ENCODE measurements around the gene PCGF3. TPM values are rescaled to one million over a fixed set of nuclear protein-coding genes. Genes with fewer than 3 reads are reported as not detected.
A peak's percentile ranks its signal among the peaks of the same experiment; 100 is the strongest.
"Not testable (repeated sequence)": the region's sequence is repeated elsewhere in the genome, so short reads cannot be mapped to it uniquely, and the experiment has no call there.

The PCGF3 gene
- polyA plus RNA-seq, 1 donor, result 50.5 TPM

DNA sequence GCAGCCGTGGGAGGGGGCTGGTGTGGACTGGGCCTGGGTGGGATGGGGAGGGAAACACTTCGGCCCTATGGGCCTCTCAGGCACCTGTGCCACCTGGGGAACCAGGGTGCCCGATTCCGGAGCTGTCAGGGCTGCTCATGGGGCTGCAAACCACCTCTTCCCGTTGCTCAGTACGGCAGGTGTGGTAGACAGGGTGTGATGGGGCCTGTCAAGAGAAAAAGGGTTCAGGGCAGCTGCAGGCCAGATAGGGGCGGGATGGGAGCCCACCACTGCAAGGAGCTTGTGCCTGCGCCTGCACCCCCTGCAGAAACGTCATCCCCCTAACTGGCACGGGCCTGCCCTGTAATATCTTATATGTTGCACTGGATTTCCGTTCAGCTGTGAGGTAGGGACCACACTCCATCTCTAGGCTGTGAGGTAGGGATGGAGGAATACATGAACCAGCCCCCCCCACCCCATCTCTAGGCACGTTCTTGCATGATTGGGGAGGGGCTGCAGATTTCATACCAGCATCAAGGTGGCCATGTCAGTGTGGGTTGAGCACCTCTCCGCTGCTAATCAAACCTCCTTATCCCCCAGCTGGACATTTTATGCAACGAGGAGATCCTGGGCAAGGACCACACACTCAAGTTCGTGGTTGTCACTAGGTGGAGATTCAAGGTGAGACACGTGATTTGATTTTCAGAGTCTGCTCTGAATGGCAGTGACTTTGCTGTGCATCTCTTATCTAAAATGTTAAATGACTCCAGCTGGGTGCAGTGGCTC lies 59.0 kb downstream of the PCGF3 start:
- DNase-seq, result no peak

DNA sequence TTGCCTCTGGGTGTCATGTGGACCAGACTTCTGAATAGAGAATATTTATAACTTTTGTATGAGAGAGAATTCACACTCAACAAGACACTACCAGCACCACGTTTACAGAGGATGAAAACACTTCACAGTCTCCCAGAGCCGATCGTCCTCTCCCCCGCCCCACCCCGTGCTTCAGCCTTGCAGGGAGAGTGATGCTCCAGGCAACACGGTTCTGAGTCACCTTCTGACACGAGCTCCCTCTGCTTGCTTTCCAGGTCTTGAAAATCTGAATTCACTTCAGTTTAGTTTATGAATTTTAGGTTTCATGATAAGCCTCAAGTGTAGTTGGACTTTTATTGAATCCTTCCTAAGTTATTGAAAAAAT lies 60.5 kb downstream of the PCGF3 start:
- DNase-seq, result no peak

DNA sequence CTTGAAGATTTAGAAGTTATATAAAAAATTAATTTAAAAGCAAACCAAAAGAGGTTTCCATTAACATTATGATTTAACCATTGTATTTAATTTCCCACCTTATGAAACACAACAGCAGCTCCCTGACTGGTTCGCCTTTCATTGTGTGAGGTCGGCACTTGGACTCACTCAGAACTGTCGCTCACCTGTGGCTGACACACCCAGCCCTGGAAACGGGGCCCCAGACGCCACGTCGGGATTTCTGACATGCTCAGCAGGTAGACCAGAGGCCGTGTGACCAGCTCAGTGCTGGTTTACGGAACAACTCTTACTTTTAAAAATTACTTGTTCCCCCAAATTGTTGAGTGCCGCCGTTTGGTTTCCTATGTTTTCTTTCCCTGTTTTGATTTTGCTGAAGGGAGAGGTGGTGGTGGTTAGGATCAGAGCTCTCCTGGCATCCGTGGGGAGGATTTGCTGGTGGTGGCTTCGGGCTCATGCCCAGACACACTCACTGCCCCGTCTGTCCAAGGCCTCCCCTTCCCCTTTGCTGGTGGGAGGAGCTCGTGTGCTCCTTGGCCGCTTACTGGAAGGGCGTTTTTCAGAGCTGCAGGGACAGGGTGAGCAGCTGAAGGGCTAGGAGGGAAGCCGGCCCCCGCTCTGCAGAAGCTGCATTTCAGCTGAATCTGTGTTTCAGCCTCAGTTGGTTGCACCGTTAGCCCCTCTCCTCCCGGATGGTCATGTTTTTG lies 61.1 kb downstream of the PCGF3 start:
- DNase-seq, result no peak

DNA sequence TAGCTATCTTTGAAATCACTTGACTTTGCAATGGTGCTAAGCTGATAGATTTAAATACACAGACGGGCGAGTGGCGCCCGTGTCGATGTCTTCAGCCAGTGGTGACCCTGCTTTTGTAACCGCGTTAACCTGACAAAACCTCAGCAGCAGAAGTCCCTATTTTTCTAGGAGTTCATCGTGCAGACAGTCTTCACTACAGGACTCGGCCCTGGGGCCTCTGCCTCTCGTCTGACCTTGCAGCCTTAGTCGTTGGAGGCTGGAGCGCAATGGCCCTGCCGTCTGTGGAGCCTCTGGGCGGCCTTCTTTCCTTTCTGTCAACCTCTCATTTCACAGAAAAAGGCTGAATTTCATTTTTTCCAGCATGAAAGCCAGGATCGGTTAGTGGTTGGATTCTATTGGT lies 62.4 kb downstream of the PCGF3 start:
- no peak for DNase-seq

DNA sequence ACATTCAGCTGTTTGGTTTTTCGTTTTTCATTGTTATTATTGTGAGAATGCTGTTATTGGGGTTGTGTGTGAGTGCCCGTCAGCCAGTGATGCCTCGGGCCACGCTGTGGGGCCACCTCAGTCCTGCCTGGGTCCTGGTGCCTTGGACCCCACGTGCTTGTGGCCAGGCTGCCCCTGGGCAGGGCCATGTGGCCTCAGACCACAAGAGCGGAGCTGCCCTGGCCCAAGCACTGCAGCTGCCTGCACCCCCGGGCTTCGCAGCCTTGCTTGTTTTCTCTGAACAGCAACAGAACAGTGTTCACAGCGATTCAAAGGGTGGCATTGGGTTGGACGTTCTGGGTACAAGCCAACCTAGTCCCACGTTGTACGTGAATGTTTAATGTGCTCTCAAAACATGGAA lies 63.4 kb downstream of the PCGF3 start:
- DNase-seq, result no peak

DNA sequence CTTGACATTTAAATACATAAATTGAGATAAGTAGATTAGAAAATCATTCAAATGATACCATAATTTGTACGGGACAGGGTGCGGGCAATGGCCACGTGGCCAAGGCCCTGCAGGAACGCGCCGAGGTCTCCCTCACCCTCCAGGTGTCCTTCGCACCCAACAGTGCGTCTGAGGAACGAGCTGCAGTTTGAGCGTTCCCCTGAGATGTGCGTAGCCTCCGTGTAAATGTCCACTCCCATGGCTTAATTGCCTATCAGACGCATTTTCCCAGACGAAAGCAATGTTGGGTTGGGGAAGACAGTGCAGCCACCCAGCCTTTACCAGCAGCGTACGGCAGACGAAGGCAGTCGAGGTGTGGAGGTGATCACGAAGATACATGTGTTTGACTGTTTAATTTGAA lies 63.9 kb downstream of the PCGF3 start:
- DNase-seq, result no peak

DNA sequence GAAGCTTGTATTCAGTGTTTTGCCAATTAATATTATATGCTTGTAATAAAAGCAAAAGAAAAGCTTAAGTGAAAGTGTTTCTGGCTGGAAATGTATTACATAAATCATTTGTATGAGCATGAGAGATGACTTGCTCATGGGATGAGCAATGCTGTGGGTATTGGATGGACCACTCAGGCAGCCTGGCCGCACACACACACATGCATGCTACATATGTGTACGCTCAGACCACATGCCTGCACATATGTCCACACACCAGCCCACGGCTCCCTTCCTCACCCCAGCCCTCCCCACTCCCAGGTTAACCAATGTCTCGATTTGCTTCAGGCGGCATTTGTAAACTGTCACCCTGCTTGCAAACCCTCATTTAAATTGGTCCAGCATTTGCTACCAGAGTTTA lies 64.4 kb downstream of the PCGF3 start:
- DNase-seq, result no peak

DNA sequence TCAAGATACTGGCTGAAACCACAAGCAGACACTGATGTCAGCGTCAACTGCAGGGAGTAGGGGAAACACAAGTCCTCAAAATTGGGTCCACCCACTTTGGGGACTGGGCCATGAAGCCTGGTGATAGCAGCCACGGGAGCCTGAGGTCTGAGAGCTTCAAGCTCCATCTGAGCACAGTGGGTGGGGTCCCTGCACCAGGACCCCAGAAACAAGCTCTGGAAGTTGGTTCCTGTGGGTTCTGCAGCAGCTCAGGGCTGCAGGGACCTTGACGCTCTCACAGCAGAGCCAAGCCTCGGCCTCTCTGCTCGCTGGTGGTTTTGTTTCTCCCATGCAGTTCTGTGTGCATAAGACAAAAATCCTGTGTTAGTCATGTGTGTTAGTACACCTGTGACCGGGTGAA lies 65.8 kb downstream of the PCGF3 start:
- DNase-seq, result no peak

DNA sequence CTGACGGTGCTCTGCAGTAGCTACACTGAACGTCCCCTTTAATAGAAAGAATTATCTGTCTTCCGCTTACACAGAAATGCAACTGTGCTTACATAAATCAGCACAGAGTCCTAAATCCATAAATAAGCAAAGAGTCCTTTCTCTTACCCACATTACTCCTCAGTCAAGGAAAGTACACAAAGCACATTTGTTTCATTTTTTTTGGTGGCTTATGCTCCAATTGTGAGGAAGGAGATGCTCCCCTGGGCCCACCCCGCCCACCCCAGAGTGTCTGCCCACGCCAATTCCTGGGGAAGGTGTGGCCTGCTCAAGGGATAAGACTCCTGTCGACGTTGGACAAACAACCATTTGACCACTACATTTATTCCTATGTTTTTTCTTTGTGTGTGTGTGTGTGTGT lies 66.5 kb downstream of the PCGF3 start:
- no peak for DNase-seq

DNA sequence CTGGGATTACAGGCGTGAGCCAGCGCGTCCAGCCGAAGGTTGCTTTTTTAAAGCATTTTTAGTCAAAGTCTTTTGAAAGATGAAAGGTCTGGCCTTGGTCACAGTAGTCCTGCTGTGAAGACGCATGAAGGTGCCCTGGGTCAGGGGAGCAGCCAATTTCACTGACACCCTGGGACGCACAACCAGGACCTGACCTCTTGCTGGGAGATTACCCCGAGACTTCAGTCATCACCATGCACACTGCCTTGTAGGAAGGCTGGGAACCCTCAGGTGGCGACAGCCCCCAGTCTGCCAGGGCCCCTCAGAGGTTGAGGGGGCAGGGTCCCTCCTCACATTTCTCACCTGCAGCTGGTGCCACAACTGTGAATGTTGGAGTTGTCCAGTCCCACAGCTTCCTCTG lies 67.1 kb downstream of the PCGF3 start:
- no peak for DNase-seq

DNA sequence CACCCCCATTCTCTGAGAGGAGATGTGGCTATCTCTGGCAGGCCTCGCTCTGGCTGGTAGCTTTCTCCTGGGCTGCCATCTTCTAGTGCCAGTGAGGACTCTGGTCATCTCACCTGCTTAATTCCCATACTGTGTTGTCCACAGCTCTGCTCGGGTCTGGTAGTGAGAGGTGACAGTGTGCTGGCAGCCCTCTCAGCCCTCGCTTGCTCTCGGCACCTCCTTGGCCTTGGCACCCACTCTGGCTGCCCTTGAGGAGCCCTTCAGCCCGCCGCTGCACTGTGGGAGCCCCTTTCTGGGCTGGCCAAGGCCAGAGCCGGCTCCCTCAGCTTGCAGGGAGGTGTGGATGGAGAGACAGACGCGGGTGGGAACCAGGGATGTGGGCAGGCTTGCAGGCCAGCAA lies 67.6 kb downstream of the PCGF3 start:
- DNase-seq, result no peak

DNA sequence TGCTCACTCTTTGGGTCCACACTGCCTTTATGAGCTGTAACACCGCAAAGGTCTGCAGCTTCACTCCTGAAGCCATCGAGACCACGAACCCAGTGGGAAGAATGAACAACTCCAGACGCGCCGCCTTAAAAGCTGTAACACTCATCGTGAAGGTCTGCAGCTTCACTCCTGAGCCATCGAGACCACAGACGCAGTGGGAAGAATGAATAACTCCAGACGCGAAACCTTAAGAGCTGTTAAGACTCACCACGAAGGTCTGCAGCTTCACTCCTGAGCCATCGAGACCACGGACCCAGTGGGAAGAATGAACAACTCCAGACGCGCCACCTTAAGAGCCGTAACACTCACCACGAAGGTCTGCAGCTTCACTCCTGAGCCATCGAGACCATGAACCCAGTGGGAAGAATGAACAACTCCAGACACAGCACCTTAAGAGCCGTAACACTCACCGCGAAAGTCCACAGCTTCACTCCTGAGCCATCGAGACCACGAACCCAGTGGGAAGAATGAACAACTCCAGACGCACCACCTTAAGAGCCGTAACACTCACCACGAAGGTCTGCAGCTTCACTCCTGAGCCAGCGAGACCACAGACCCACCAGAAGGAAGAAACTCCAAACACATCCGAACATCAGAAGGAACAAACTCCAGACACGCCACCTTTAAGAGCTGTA lies 68.9 kb downstream of the PCGF3 start:
- not testable (repeated sequence) for DNase-seq

DNA sequence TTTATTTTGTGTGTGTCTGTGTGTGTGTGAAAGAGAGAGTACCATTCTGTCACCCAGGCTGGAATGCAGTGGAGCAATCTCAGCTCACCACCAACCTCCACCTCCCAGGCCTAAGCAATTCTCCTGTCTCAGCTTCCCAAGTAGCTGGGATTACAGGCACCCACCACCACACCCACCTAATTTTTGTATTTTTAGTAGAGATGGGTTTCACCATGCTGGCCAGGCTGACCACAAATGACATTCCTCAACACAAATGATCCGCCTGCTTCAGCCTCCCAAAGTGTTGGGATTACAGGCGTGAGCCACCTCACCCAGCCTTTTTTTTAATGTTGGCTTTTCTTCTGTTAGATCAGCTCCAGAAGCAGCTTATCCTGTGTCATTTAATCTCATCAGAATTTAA lies 69.9 kb downstream of the PCGF3 start:
- DNase-seq, result not testable (repeated sequence)

DNA sequence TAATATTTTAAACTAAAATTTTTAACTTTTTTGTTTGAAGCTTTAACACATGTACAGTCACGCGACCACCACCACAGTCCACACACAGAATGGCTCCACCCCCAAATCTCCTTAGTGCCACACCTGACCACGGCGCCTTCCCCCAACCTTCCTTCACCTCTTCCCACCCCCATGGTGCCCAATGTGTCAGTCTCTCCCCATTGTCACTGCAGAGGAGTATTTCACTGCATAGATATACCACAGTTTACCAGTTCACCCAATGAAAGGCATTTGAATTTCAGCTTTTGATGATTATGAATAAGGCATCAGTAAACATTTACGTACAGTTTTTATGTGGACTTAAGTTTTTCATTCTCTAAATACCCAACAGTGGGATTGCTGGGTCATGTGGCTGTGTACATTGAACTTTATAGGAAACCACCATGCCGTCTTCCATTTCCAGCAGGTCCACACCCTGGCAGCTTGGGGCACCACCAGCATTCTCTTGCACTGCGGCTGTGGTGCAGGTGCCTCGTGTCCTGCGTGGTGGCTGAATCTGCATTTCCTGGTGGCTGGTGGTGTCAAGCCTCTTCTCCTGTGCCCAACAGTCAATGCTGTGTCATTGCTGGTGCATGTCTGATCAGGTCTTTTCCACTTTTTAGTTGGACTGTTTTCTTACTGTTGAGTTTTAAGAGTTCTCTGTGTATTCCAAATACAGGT lies 71.3 kb downstream of the PCGF3 start:
- no peak for DNase-seq

DNA sequence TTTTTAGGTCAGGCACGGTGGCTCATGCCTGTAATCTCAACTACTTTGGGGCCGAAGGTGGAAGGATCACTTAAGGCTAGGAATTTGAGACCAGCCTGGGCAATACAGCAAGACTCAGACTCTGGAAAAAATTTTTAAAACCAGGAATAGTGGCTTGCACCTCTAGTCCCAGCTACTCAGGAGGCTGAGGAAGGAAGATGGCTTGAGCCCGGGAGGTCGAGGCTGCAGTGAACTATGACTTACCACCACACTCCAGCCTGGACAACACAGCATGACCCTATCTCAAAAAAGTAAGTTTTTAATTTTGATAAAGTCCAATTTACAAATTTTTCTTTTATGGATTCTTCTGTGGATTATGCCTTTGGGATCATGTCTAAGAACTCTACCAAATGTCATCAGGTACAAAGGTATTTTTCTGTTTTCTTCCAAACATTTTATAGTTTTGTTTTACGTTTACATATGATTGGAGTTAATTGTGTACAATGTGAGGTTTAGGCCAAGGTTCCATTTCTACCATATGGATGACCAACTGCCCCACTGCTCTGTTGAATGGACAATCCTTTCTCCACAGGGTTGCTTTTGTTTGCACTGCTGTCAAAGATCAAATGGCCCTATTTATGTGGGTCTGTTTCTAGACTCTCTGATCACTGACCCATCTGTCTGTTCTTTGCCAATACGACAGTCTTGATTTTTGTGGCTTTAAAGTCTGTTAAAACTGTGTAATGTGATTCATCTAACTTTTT lies 72.1 kb downstream of the PCGF3 start:
- no peak for DNase-seq

DNA sequence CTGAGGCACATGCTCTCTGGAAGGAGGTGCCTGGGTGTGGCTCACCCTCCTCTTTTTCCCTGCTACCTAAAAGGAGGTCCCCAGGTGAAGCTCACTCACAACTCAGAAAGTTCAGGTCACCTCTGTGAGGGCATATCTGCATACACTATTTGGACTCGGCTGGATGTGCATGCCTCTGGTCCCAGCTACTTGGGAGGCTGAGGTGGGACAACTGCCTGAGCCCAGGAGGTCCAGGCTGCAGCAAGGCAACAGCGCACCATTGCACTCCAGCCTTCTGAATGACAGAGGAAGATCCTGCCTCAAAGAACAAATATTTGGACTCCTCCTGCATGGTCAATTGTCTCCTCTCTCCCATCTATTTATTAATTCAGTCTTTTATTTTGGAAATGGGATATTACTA lies 73.9 kb downstream of the PCGF3 start:
- DNase-seq, result no peak

DNA sequence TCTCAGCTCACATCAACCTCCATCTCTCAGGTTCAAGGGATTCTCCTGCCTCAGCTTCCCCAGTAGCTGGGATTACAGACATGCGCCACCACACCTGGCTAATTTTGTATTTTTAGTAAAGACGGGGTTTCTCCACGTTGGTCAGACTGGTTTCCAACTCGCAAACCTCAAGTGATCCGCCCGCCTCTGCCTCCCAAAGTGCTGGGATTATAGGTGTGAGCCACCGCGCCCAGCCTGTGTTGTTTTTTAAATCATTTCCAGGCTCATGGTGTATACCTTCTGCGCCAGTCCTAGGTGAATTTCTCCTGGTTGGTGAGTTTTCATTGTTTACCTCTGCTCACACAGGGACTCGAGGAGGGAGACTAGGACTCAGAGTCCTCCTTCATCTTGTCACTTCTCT lies 74.6 kb downstream of the PCGF3 start:
- DNase-seq, result not testable (repeated sequence)

DNA sequence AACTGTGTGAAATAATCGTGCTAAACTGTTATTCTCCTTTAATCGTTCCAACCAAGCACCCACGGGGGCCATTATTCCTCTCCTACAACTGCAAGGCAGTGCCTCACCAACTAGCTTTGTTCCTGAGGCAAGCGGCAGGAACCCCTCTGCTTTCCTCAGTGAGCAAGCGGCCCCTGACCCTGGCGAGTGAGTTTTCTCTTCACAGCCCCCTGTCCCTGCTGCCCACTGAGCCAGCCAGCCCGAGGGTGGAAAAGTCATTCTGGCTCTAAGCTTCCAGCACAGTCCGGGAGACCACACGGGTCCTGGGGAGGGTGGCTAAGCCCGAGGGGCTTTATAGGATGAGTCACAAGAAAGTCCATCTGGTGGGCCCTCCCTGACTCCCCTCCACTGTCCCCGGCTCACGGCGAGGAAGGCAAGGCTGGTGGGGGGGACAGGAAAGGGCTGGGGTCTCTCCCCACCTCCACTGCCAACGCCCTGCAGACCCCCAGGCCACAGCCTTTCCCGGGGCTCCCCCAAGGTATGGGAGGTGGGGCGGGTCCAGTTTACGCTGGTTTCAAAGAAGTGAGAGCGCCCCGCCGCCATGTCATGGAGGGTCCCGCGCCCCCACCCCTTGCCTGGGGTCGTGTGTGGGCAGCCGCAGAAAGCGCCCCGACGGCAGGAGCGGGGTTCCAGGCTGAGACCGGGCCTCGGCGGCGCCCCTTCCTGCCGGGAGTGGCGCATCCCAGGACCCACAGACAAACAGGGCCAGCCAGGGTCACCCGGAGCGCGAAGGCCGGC lies 75.3 kb downstream of the PCGF3 start:
- no peak for DNase-seq

DNA sequence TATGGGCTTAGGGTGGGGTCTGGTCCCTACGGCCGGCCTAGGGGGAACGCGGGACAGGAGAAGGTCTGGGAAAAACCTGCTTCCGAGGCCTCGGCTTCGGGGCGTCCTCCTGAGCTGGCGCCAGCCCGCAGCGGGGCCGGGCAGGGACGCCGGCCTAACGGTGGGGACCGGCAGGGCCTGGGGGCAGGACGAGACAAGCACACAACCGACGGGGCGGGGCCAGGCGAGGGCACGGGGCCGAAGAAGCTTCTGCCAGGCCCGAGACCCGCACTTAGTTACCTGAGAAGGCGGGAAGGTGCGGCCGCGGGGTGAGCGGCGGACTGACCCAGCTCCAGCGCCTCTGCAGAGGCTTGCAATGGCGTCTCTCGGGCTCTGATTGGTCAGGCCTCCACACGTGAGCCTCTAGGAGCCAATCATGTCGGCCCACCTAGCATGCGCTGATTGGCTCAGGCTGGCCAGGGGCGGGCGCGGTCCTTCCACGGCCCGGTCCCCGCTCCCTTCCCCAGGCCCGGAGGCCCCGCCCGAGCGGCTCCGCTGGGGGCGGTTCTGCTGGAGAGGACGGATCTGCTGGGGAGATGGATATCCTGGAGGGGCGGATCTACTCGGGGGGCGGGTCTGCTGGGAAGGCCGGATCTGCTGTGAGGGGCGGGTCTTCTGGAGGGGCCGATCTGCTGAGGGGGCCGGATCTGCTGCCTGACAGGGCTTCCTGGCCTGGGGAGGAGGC lies 76.0 kb downstream of the PCGF3 start:
- peak; percentile 100 for DNase-seq

DNA sequence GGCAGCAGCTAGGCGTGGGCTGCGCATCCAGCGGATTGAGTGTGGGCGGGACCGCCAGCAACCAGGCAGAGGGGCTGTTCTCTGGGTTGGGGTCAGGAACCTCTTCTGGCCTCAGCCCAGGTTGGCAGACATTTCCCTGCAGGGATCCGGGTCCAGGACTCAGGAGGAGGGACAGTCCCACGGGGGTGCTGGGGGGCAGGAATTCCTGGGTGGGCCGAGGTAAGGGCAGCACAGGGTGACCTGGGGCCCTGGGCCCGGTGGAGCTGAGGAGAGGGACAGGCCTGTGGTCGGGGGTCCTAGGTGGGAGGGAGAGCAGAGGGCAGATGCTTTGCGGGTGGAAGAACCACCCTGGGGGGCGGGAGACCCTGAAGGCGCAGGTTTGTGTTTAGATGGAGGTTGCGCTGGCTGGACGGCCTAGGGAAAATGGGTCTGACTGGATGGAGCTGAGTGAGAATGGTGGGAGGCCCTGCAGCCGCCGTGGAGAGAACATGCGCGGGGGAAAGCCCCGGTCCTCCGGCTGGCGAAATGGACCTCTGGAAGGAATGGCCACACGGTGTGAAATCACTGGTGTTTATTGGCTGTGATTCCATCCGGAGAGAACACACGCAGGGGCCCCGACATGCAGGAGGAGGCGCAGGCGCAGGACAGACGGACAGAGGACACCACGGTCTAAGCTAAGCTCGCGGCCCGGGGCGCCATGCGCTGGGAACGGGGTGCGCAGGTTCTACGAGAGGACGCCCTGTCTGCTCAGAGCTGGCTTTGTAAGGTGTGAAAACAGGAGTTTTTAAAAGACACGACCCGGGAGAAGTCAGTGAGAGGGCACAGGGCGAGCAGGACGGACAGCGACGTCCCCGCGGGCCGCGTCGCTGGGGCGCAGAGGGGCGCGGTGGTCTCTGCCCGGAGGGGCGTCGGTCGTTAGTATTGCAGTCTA lies 79.0 kb downstream of the PCGF3 start:
- no peak for DNase-seq
